H1 (cell line): ENCODE results near the gene TDO2. TPM values are rescaled to one million over a fixed set of nuclear protein-coding genes. Genes with fewer than 3 reads are reported as not detected.

ENCODE experiments used
- CTCF ChIA-PET: fragments of 300-600 bp; sonication (Branson Sonifier 250); formaldehyde crosslinking; loops from one replicate; lab custom pipeline; 2021; ENCODE audit not compliant: partially characterized antibody; lab: Charles Lee
- POLR2A ChIA-PET: fragments of 300-600 bp; sonication (Branson Sonifier 250); formaldehyde crosslinking; loops from one replicate; lab custom pipeline; 2021; ENCODE audit warnings: inconsistent platforms; ENCODE audit not compliant: partially characterized antibody; lab: Charles Lee
- DNase-seq, 2 experiments: peaks; one replicate each; pipeline versions ENCODE4 v3.0.0 to v3.0.0-alpha.2; 2010 to 2022; ENCODE audit warnings: low spot score in 2 of 2, low read depth in 1 of 2, mixed read lengths in 1 of 2
- FAIRE-seq: peaks from 2 replicates; lab custom pipeline; 2011; peaks lifted over from hg19 to GRCh38; lab: Jason Lieb, UNC
- H2AFZ ChIP-seq: 2 replicates; pipeline ENCODE4 v1.8.1; 2012; ENCODE audit warnings: low read length, inconsistent platforms
- H2AK5ac ChIP-seq: 2 replicates; pipeline ENCODE4 v1.6.1; 2013; ENCODE audit warnings: low read depth, low read length
- H2BK120ac ChIP-seq: replicated peaks from 2 replicates; pipeline ENCODE3; 2013; ENCODE audit warnings: low read depth, low read length, inconsistent platforms
- H2BK12ac ChIP-seq: 2 replicates; pipeline ENCODE4 v1.6.1; 2013; ENCODE audit warnings: low read depth, low read length
- H2BK15ac ChIP-seq: 2 replicates; pipeline ENCODE4 v1.6.1; 2013; ENCODE audit warnings: low read length
- H2BK20ac ChIP-seq: 2 replicates; pipeline ENCODE4 v1.6.1; 2013; ENCODE audit warnings: low read length
- H2BK5ac ChIP-seq: 2 replicates; pipeline ENCODE4 v1.6.1; 2013; ENCODE audit warnings: low read depth, low read length
- H3K14ac ChIP-seq: 2 replicates; pipeline ENCODE4 v1.6.1; 2013; ENCODE audit warnings: inconsistent platforms; ENCODE audit not compliant: insufficient read length
- H3K18ac ChIP-seq: 2 replicates; pipeline ENCODE4 v1.6.1; 2013; ENCODE audit warnings: low read length; ENCODE audit errors: extremely low read depth
- H3K23ac ChIP-seq: 2 replicates; pipeline ENCODE4 v1.6.1; 2013; ENCODE audit warnings: inconsistent platforms; ENCODE audit not compliant: insufficient read length
- H3K23me2 ChIP-seq: 2 replicates; pipeline ENCODE4 v1.6.1; 2013; ENCODE audit warnings: low read depth, low read length
- H3K27ac ChIP-seq: 2 replicates; pipeline ENCODE4 v1.6.1; 2011; ENCODE audit warnings: low read depth, low read length, inconsistent platforms
- H3K27me3 ChIP-seq, 4 experiments: replicated peaks in 1 of 4; 1 replicate in 1 of 4; 2 replicates in 3 of 4; pipeline versions ENCODE4 v1.6.1 to v1.8.1; 2011 to 2013; ENCODE audit warnings: low read length in 3 of 4, mild to moderate bottlenecking in 3 of 4, inconsistent platforms in 2 of 4, mixed read lengths in 2 of 4, moderate library complexity in 1 of 4; ENCODE audit not compliant: control insufficient read depth in 3 of 4, insufficient read depth in 3 of 4; ENCODE audit errors: extremely low read depth in 1 of 4
- H3K36me3 ChIP-seq, 4 experiments: 2 replicates each; pipeline versions ENCODE4 v1.6.1 to v1.8.1; 2011 to 2013; ENCODE audit warnings: mild to moderate bottlenecking in 4 of 4, low read length in 3 of 4, moderate library complexity in 2 of 4, control low read depth in 1 of 4, inconsistent platforms in 1 of 4; ENCODE audit not compliant: insufficient read depth in 4 of 4, control insufficient read depth in 2 of 4
- H3K4ac ChIP-seq: replicated peaks from 2 replicates; pipeline ENCODE3; 2013; ENCODE audit warnings: low read length, low read depth, mixed read lengths, inconsistent platforms; ENCODE audit not compliant: insufficient read length
- H3K4me1 ChIP-seq, 4 experiments: replicated peaks in 1 of 4; 1 replicate in 1 of 4; 2 replicates in 3 of 4; pipeline versions ENCODE4 v1.6.1 to v1.8.1; 2011 to 2013; ENCODE audit warnings: low read length in 3 of 4, inconsistent platforms in 2 of 4, mixed read lengths in 1 of 4; ENCODE audit not compliant: insufficient read depth in 4 of 4, control insufficient read depth in 3 of 4
- H3K4me2 ChIP-seq, 2 experiments: 2 replicates each; pipeline versions ENCODE4 v1.6.1 to v1.8.1; 2011 to 2013; ENCODE audit warnings: low read depth in 2 of 2, low read length in 2 of 2, control low read depth in 1 of 2, inconsistent platforms in 1 of 2, mild to moderate bottlenecking in 1 of 2; ENCODE audit not compliant: insufficient read depth in 1 of 2
- H3K4me3 ChIP-seq, 4 experiments: fragments of 200-600, 300-600 bp in 1 of 4; sonication (generic), shearing (Covaris generic), sonication (Bioruptor Twin) in 1 of 4; 2 replicates each; pipeline versions ENCODE4 v1.5.1 to v1.8.1; 2011 to 2016; ENCODE audit warnings: low read length in 4 of 4, low read depth in 3 of 4, control low read depth in 2 of 4, inconsistent platforms in 2 of 4, mild to moderate bottlenecking in 2 of 4, mixed read lengths in 1 of 4, moderate library complexity in 1 of 4; ENCODE audit not compliant: insufficient read depth in 2 of 4; ENCODE audit errors: extremely low read depth in 1 of 4
- H3K56ac ChIP-seq: replicated peaks from 2 replicates; pipeline ENCODE3; 2013; ENCODE audit warnings: low read depth, mild to moderate bottlenecking, mixed read lengths, low read length, inconsistent platforms; ENCODE audit not compliant: insufficient read length
- H3K79me1 ChIP-seq: 2 replicates; pipeline ENCODE4 v1.6.1; 2013; ENCODE audit warnings: low read depth, low read length, control low read depth
- H3K79me2 ChIP-seq, 2 experiments: 2 replicates each; pipeline versions ENCODE4 v1.6.1 to v1.8.1; 2012 to 2013; ENCODE audit warnings: low read length in 2 of 2, mild to moderate bottlenecking in 2 of 2, inconsistent platforms in 1 of 2; ENCODE audit not compliant: insufficient read depth in 2 of 2, control insufficient read depth in 1 of 2
- H3K9ac ChIP-seq, 4 experiments: replicated peaks in 1 of 4; 1 replicate in 1 of 4; 2 replicates in 3 of 4; pipeline versions ENCODE4 v1.6.1 to v1.8.1; 2011 to 2013; ENCODE audit warnings: low read depth in 3 of 4, low read length in 3 of 4, control low read depth in 2 of 4, mild to moderate bottlenecking in 2 of 4, moderate library complexity in 2 of 4, inconsistent platforms in 1 of 4; ENCODE audit errors: extremely low read depth in 1 of 4
- H3K9me3 ChIP-seq, 2 experiments: 2 replicates each; pipeline versions ENCODE4 v1.6.1 to v1.8.1; 2012 to 2013; ENCODE audit warnings: mild to moderate bottlenecking in 2 of 2, moderate library complexity in 2 of 2, control low read depth in 1 of 2, inconsistent platforms in 1 of 2, low read depth in 1 of 2, low read length in 1 of 2, mixed read lengths in 1 of 2; ENCODE audit not compliant: insufficient read depth in 2 of 2
- H4K20me1 ChIP-seq, 2 experiments: replicated peaks in 1 of 2; 2 replicates each; pipeline versions ENCODE3 to v1.8.1; 2011 to 2013; ENCODE audit warnings: inconsistent platforms in 2 of 2, low read length in 2 of 2, mild to moderate bottlenecking in 1 of 2; ENCODE audit not compliant: insufficient read depth in 2 of 2, control insufficient read depth in 1 of 2
- H4K5ac ChIP-seq: 2 replicates; pipeline ENCODE4 v1.6.1; 2013; ENCODE audit warnings: low read length, low read depth, mixed read lengths, inconsistent platforms; ENCODE audit not compliant: insufficient read length
- H4K8ac ChIP-seq: 2 replicates; pipeline ENCODE4 v1.8.0; 2013; ENCODE audit warnings: mild to moderate bottlenecking, moderate library complexity, low read length, inconsistent platforms; ENCODE audit not compliant: insufficient read depth; ENCODE audit errors: extremely low read depth
- H4K91ac ChIP-seq: replicated peaks from 2 replicates; pipeline ENCODE3; 2013; ENCODE audit warnings: low read length, mixed read lengths, inconsistent platforms; ENCODE audit not compliant: insufficient read length
- CBX8 ChIP-seq: fragments of 300-800, 300-1000 bp; sonication (generic); IDR thresholded peaks from 2 replicates; pipeline ENCODE4 v1.7.1; 2016; ENCODE audit warnings: low read depth, low read length, borderline replicate concordance
- CHD1 ChIP-seq: IDR thresholded peaks from 2 replicates; pipeline ENCODE4 v1.6.1; 2012; ENCODE audit warnings: low read depth, low read length, improper control_type of control experiment
- EZH2 ChIP-seq: fragments of 200-600 bp; sonication (generic); IDR thresholded peaks from 2 replicates; pipeline ENCODE4 v1.7.1; 2012; ENCODE audit warnings: low read depth, mild to moderate bottlenecking, moderate library complexity, low read length, inconsistent platforms; ENCODE audit not compliant: severe bottlenecking
- HDAC2 ChIP-seq, 2 experiments: fragments of 300-600 bp in 1 of 2; sonication (generic) in 1 of 2; IDR thresholded peaks; 2 replicates each; pipeline ENCODE4 v1.6.1; 2011 to 2012; ENCODE audit warnings: low read depth in 2 of 2, low read length in 2 of 2, mild to moderate bottlenecking in 2 of 2, moderate library complexity in 2 of 2, borderline replicate concordance in 1 of 2, inconsistent platforms in 1 of 2
- KDM4A ChIP-seq: IDR thresholded peaks from one replicate; pipeline ENCODE4 v1.7.1; 2012; ENCODE audit warnings: low read depth, mild to moderate bottlenecking, moderate library complexity, low read length, inconsistent platforms; ENCODE audit not compliant: severe bottlenecking
- KDM5A ChIP-seq: fragments of 200-600 bp; IDR thresholded peaks from 2 replicates; pipeline ENCODE4 v1.7.1; 2012; ENCODE audit warnings: mild to moderate bottlenecking, low read length, inconsistent platforms, mixed read lengths
- POLR2AphosphoS5 ChIP-seq: IDR thresholded peaks from 2 replicates; pipeline ENCODE4 v1.6.1; 2011; ENCODE audit warnings: low read depth, low read length
- RFX5 ChIP-seq: IDR thresholded peaks from 2 replicates; pipeline ENCODE4 v1.6.1; 2011; ENCODE audit warnings: low read depth, low read length, improper control_type of control experiment, borderline replicate concordance
- RNF2 ChIP-seq: fragments of 200-900, 300-1000 bp; sonication (generic); IDR thresholded peaks from 2 replicates; pipeline ENCODE4 v1.7.1; 2016; ENCODE audit warnings: borderline replicate concordance, low read depth, mild to moderate bottlenecking, antibody characterized with exemption, low read length; ENCODE audit not compliant: poor library complexity, severe bottlenecking; ENCODE audit errors: missing control alignments
- SIRT6 ChIP-seq: IDR thresholded peaks from one replicate; pipeline ENCODE4 v1.7.1; 2012; ENCODE audit warnings: low read length, inconsistent platforms
- SIX5 ChIP-seq: IDR thresholded peaks from 2 replicates; pipeline ENCODE4 v1.6.1; 2011; ENCODE audit warnings: mild to moderate bottlenecking, low read depth, low read length
- SP1 ChIP-seq: IDR thresholded peaks from 2 replicates; pipeline ENCODE4 v1.6.1; 2011; ENCODE audit warnings: low read depth, low read length
- SP2 ChIP-seq: IDR thresholded peaks from 2 replicates; pipeline ENCODE4 v1.6.1; 2012; ENCODE audit warnings: mild to moderate bottlenecking, low read length, inconsistent platforms
- SUZ12 ChIP-seq: fragments of 200-600 bp; sonication (generic); IDR thresholded peaks from 2 replicates; pipeline ENCODE4 v1.6.1; 2012; ENCODE audit warnings: mild to moderate bottlenecking, inconsistent platforms, low read length, moderate library complexity, mixed read lengths
- WGBS, 2 experiments: shearing (Covaris generic) in 1 of 2; methylation state at CpG; one replicate each; pipeline versions ENCODE4 v1.1.6 to v1.1.7; 2013 to 2015; ENCODE audit warnings: low lambda C conversion rate in 2 of 2, mixed read lengths in 2 of 2, inconsistent platforms in 1 of 2, low coverage in 1 of 2, missing lambda C conversion rate in 1 of 2; ENCODE audit not compliant: insufficient replicate concordance in 2 of 2, insufficient coverage in 1 of 2, insufficient read length in 1 of 2; ENCODE audit errors: extremely low coverage in 1 of 2, missing lambda C conversion rate in 1 of 2; 5-methylcytosine and 5-hydroxymethylcytosine counted together
- polyA plus RNA-seq, 7 experiments: library from polyadenylated mRNA; depleted of rRNA in 3 of 7; stranded (reverse) in 5 of 7; unstranded in 2 of 7; fragments of >200 nt in 5 of 7; fragments of 200-250 nt in 2 of 7; gene quantifications; 1 replicate in 5 of 7; 2 replicates in 1 of 7; 4 replicates in 1 of 7; pipeline versions ENCODE4 v1.2.1 to v1.2.3, GENCODE V29; 2011 to 2013; ENCODE audit warnings: missing spikeins in 2 of 7, mixed read lengths in 2 of 7
- total RNA-seq: library from RNA; stranded (reverse); fragmentation: NEBNext Ultra II Directional; extraction: Animal tissue kit (Norgen Biotek cat#: 25700); gene quantifications from 2 replicates; pipeline ENCODE4 v1.2.1, GENCODE V29; 2021

The TDO2 gene
- total and polyA plus RNA-seq, 2 of the 8 experiments (the other 6 are each of a cell fraction or from before 2014, with no cell fraction given): 0.03 TPM; not detected in 1

DNA sequence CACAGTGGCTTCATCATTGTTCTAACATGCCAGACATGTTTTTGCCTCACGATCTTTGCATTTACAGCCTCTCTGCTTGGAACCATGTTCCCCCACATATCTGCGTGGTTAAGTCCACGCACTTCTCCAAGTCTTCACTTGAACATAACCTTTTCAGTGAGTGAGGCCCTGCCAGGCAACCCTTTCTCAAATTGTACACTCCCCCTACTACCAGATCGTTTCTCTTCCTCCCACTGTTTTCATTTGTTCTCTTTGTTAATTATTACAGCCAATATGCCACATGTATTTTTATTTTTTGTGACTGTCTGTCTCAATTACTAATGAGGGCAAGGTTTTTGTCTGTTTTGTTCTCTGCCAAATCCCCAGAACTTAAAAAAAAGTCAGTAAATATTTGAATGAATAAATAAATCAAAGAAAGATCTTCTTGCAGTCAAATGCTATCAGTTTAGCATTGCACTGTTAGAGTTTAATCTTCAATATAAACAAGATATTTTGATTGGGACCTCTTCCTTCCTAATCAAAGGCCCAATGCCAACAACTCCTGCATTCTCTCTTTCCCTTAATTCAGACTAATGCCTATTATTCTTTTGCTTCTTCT is 32.0 kb downstream of the TDO2 start:
- Histone ChIP-seq H2BK20ac (no peak overlapping the region), H3K79me1 (no peaks in the 10 kb centered on the region), H3K4me1 (no peaks in the 10 kb centered on the region), H2AK5ac (no peak overlapping the region), H3K27me3 (no peaks in the 10 kb centered on the region), H4K20me1 (no peaks in the 10 kb centered on the region), H3K23me2 (no peaks in the 10 kb centered on the region), H3K36me3 (no peaks in the 10 kb centered on the region), H3K27ac (no peak overlapping the region), H3K23ac (no peak overlapping the region), H2BK15ac (no peak overlapping the region), H3K56ac (no peak overlapping the region), H4K8ac (no peak overlapping the region), H3K4ac (no peak overlapping the region), H3K79me2 (no peaks in the 10 kb centered on the region), H3K4me2 (no peak overlapping the region), H2AFZ (no peak overlapping the region), H4K5ac (no peak overlapping the region), H2BK120ac (no peak overlapping the region), H4K91ac (no peak overlapping the region), H3K14ac (no peak overlapping the region), H3K9ac (no peak overlapping the region), H3K9me3 (peaks cover 0 to 5% of the 10 kb centered on the region in 2 experiments; a peak in 1 of 4 replicates), H2BK5ac (no peak overlapping the region), H3K4me3 (no peak overlapping the region), H3K18ac (no peak overlapping the region), H2BK12ac (no peak overlapping the region)
- 93% methylated on average over 4 of the region's 4 CpGs; no CpG with 5 or more reads in 1 of the 2 experiments for WGBS, 2 experiments
- no peak for DNase-seq
- CTCF ChIA-PET: no interaction called here
- FAIRE-seq: no peak
- POLR2A ChIA-PET: no interaction called here
- TF ChIP-seq KDM4A: no peak
- no peak for TF ChIP-seq SIRT6
- no peak for TF ChIP-seq KDM5A
- no peak for TF ChIP-seq SUZ12
- TF ChIP-seq CBX8: no peak
- no peak for TF ChIP-seq HDAC2 (IDR thresholded peaks at IDR 0.05; ENCODE audit: borderline replicate concordance in 1 of 2, low read depth in 2 of 2, low read length in 2 of 2)
- TF ChIP-seq SIX5: no peak
- TF ChIP-seq RNF2: no peak
- no peak for TF ChIP-seq CHD1
- no peak for TF ChIP-seq POLR2AphosphoS5
- TF ChIP-seq SP1: no peak
- no peak for TF ChIP-seq SP2
- no peak for TF ChIP-seq EZH2
- TF ChIP-seq RFX5: no peak
